Upper lobe of left lung (tissue), 4 donors: Measurements from ENCODE around the gene AQP12A.

Source experiments
- CTCF ChIP-seq, 6 experiments: fragments of 450-650 bp in 4 of 6; fragments of 200-600 bp in 2 of 6; sonication (generic) in 2 of 6; IDR thresholded peaks; one replicate each; pipeline ENCODE4 v1.5.1; 2016 to 2019; ENCODE audit warnings: antibody characterized with exemption in 6 of 6
- EP300 ChIP-seq, 4 donors: sonication (generic); formaldehyde crosslinking; IDR thresholded peaks; one replicate each; pipeline ENCODE4 v1.5.1; 2017; ENCODE audit warnings: antibody characterized with exemption in 4 of 4, control low read depth in 2 of 4
- POLR2A ChIP-seq, 4 donors: fragments of 450-650 bp; IDR thresholded peaks; one replicate each; pipeline ENCODE4 v1.5.1; 2016 to 2017; ENCODE audit warnings: antibody characterized with exemption in 4 of 4, mild to moderate bottlenecking in 2 of 4
- POLR2AphosphoS5 ChIP-seq, 2 donors: sonication (generic); formaldehyde crosslinking; IDR thresholded peaks; one replicate each; pipeline ENCODE4 v1.5.1; 2017; ENCODE audit warnings: antibody characterized with exemption in 2 of 2

GRCh38 chr2:240702640-240703011, 11.0 kb downstream of the AQP12A start:
- TF ChIP-seq CTCF (IDR thresholded peaks at IDR 0.05), result no peak
- no peak for TF ChIP-seq POLR2AphosphoS5 (IDR thresholded peaks at IDR 0.05)
- TF ChIP-seq POLR2A (IDR thresholded peaks at IDR 0.05), result no peak
- no peak for TF ChIP-seq EP300 (IDR thresholded peaks at IDR 0.05)
